Measurements from ENCODE around the gene ITPRIPL2. TPM values are rescaled to one million over a fixed set of nuclear protein-coding genes. Genes with fewer than 3 reads are reported as not detected.

ITPRIPL2 gene
- total and polyA plus RNA-seq, 2 of the 13 experiments (the other 11 are each of a cell fraction or from before 2014, with no cell fraction given) = 5.9 to 12.6 TPM

DNA sequence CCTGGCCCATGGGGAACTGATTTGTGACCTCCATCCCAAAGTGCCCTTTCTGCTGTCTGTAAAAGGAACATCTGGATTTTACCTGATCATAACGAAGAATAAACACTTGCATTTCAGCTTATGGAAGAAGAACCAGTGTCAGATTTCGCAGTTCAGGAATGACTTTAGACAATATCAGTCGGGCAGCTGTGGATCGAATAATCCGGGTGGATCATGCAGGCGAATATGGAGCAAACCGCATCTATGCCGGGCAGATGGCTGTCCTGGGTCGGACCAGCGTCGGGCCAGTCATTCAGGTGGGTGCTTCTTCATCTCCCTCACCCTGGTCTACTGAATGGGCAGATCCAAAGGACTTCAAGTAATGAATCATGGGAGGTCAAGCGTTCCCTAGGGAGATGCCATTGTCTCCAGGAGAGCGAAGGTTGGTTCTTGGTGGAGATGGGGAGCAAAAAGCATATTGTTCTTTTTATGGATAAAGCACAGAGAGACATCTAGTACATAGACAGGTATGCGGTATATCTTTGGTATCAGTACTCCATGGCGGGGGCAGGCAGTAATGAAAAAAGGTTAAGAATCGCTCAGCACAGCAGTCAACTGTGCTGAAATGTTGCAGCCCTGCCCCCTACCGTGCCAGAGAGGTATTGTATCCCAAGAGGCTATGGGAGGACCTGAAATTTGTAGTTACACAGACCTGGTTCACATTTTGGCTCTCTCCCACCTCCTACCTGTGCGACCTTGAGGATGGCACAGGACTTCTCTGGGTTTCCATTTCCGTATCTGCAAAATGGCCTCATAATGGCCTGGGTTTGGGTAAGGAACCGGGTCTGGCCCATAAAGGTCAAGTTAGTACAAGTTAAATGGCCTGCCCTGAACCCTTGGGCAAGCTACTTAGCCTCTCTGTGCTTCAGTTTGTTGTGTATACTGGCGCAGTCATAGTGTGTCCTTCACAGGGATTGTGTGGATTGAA, 41.7 kb upstream of the ITPRIPL2 start:
- Histone ChIP-seq H3K9me3 (ENCODE audit: low read length) (no peaks in the 10 kb centered on the region), H3K79me2 (ENCODE audit: insufficient read depth, low read length) (peaks cover 11% of the 10 kb centered on the region), H4K20me1 (ENCODE audit: insufficient read depth, low read length) (no peaks in the 10 kb centered on the region), H3K27me3 (ENCODE audit: control insufficient read depth in 1 of 2, insufficient read depth in 2 of 2, low read length in 2 of 2) (no peaks in the 10 kb centered on the region; a peak in 1 of 5 replicates), H3K4me2 (ENCODE audit: low read depth, low read length) (no peak overlapping the region), H3K36me3 (replicated peaks in 1 of 2; ENCODE audit: control insufficient read depth in 1 of 2, insufficient read depth in 2 of 2, low read length in 2 of 2) (peaks cover 20 to 34% of the 10 kb centered on the region in 2 experiments), H3K4me1 (ENCODE audit: insufficient read depth, low read length) (peaks cover 18% of the 10 kb centered on the region), H3K9ac (ENCODE audit: insufficient read depth, low read depth, low read length) (no peak overlapping the region), H3K27ac (ENCODE audit: extremely low read length, insufficient read depth, low read length) (no peak overlapping the region), H3K4me3 (replicated peaks in 1 of 3; ENCODE audit: insufficient read depth in 1 of 3, low read depth in 2 of 3, low read length in 3 of 3) (no peak overlapping the region), H2AFZ (ENCODE audit: low read length) (no peak overlapping the region)
- ATAC-seq (peak; percentile 67), DNase-seq (ENCODE audit: low spot score) (peak; percentile 75), FAIRE-seq (peak; percentile 82)
- ChIA-PET POLR2A (interaction anchor here (2.5 kb wide), 1 partner anchor 89 kb away, joined by 10 read pairs; the partner anchor contains the start of gene TMC7), CTCF (ENCODE audit: low intra/inter-chr PET ratio, low total read pairs) (interaction anchor here (1.2 to 6.5 kb wide), 2 partner anchors 91 to 103 kb away, joined by 9 to 172 read pairs; partner anchors contain the start of gene TMC7)
- BruUV-seq (replicated peaks) = no TSS peak
- 72% methylated on average over 21 of the region's 21 CpGs for WGBS (ENCODE audit: low lambda C conversion rate)
- in situ Hi-C loops (cut with HindIII; ENCODE audit: extremely low pct_ligation_motif_present, low pct_unique_long_range_greater_than_20kb) (loop anchor here (5.0 kb wide), 1 partner anchor 90 kb away; the partner anchor contains the start of gene TMC7), intact Hi-C loops (cut with micrococcal nuclease; ENCODE audit: unreplicated experiment) (loop anchor here (1.0 kb wide), 1 partner anchor 89 kb away; the partner anchor contains the start of gene TMC7)
- TF ChIP-seq ZNF572 (CRISPR knock-in tag; IDR thresholded peaks at IDR 0.05) = 0 out of 2 replicates have a peak, but pooled peaks have one; percentile 26
- TF ChIP-seq ZNF3 (CRISPR knock-in tag; IDR thresholded peaks at IDR 0.05) = no peak
- TF ChIP-seq SSRP1 (CRISPR knock-in tag; IDR thresholded peaks at IDR 0.05) = no peak
- TF ChIP-seq TBX3 (IDR thresholded peaks at IDR 0.05; ENCODE audit: borderline replicate concordance) = no peak
- no peak for TF ChIP-seq ZNF12 (CRISPR knock-in tag; IDR thresholded peaks at IDR 0.05)
- no peak for TF ChIP-seq ZNF724P (CRISPR knock-in tag; IDR thresholded peaks at IDR 0.05; ENCODE audit: borderline replicate concordance)
- TF ChIP-seq SNRNP70 (IDR thresholded peaks at IDR 0.05; ENCODE audit: low read depth, low read length) = no peak
- TF ChIP-seq STAG1 (CRISPR knock-in tag; IDR thresholded peaks at IDR 0.05) = peak; percentile 99
- TF ChIP-seq, protein P1, sequence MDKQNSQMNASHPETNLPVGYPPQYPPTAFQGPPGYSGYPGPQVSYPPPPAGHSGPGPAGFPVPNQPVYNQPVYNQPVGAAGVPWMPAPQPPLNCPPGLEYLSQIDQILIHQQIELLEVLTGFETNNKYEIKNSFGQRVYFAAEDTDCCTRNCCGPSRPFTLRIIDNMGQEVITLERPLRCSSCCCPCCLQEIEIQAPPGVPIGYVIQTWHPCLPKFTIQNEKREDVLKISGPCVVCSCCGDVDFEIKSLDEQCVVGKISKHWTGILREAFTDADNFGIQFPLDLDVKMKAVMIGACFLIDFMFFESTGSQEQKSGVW (CRISPR knock-in tag; IDR thresholded peaks at IDR 0.05; ENCODE audit: borderline replicate concordance) = no peak
- TF ChIP-seq, protein P2, sequence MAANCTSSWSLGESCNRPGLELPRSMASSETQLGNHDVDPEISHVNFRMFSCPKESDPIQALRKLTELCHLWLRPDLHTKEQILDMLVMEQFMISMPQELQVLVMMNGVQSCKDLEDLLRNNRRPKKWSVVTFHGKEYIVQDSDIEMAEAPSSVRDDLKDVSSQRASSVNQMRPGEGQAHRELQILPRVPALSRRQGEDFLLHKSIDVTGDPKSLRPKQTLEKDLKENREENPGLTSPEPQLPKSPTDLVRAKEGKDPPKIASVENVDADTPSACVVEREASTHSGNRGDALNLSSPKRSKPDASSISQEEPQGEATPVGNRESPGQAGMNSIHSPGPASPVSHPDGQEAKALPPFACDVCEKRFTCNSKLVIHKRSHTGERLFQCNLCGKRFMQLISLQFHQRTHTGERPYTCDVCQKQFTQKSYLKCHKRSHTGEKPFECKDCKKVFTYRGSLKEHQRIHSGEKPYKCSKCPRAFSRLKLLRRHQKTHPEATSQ (CRISPR knock-in tag; IDR thresholded peaks at IDR 0.05; ENCODE audit: borderline replicate concordance) = 0 out of 2 replicates have a peak, but pooled peaks have one; percentile 59
- peak; percentile 62 for TF ChIP-seq TEAD3 (CRISPR knock-in tag; optimal IDR thresholded peaks at IDR 0.05; ENCODE audit: borderline replicate concordance)
- no peak for TF ChIP-seq HNRNPLL (IDR thresholded peaks at IDR 0.05; ENCODE audit: low read depth, low read length, poor library complexity, severe bottlenecking)
- TF ChIP-seq, protein P3, sequence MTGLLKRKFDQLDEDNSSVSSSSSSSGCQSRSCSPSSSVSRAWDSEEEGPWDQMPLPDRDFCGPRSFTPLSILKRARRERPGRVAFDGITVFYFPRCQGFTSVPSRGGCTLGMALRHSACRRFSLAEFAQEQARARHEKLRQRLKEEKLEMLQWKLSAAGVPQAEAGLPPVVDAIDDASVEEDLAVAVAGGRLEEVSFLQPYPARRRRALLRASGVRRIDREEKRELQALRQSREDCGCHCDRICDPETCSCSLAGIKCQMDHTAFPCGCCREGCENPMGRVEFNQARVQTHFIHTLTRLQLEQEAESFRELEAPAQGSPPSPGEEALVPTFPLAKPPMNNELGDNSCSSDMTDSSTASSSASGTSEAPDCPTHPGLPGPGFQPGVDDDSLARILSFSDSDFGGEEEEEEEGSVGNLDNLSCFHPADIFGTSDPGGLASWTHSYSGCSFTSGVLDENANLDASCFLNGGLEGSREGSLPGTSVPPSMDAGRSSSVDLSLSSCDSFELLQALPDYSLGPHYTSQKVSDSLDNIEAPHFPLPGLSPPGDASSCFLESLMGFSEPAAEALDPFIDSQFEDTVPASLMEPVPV (CRISPR knock-in tag; IDR thresholded peaks at IDR 0.05) = no peak; the same call in 1 of the 2 replicates
- TF ChIP-seq, protein P4, sequence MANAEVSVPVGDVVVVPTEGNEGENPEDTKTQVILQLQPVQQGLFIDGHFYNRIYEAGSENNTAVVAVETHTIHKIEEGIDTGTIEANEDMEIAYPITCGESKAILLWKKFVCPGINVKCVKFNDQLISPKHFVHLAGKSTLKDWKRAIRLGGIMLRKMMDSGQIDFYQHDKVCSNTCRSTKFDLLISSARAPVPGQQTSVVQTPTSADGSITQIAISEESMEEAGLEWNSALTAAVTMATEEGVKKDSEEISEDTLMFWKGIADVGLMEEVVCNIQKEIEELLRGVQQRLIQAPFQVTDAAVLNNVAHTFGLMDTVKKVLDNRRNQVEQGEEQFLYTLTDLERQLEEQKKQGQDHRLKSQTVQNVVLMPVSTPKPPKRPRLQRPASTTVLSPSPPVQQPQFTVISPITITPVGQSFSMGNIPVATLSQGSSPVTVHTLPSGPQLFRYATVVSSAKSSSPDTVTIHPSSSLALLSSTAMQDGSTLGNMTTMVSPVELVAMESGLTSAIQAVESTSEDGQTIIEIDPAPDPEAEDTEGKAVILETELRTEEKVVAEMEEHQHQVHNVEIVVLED (CRISPR knock-in tag; IDR thresholded peaks at IDR 0.05; ENCODE audit: borderline replicate concordance) = no peak
- TF ChIP-seq ZSCAN9 (CRISPR knock-in tag; IDR thresholded peaks at IDR 0.05; ENCODE audit: borderline replicate concordance) = peak; percentile 52; the same call in 1 of the 2 replicates
- TF ChIP-seq HNRNPK (IDR thresholded peaks at IDR 0.05; ENCODE audit: low read depth, low read length, poor library complexity, severe bottlenecking) = no peak
- TF ChIP-seq GATAD2A (CRISPR knock-in tag; IDR thresholded peaks at IDR 0.05) = peak; percentile 46; the same call in 1 of the 2 replicates

Data from HepG2 (cell line).